Activated T-cell treated with anti-CD3 and anti-CD28 coated beads, Interleukin-2, amount 50 U/mL, for 72 hours (primary cell): Measurements from ENCODE around the gene ELF1. TPM values are rescaled to one million over a fixed set of nuclear protein-coding genes. Genes with fewer than 3 reads are reported as not detected.
"Not testable (repeated sequence)": the region's sequence is repeated elsewhere in the genome, so short reads cannot be mapped to it uniquely, and the experiment has no call there.

Experiments used
- ATAC-seq, 2 donors: fragments of 150-1000 bp; cut with Tn5 transposase; replicated peaks in 1 of 2; 2 replicates each; pipeline ENCODE4 v1.10.0; 2021; ENCODE audit warnings: moderate library complexity in 2 of 2, mild to moderate bottlenecking in 1 of 2
- DNase-seq, 2 donors: peaks; one replicate each; pipeline ENCODE4 v3.0.0; 2021 to 2022; ENCODE audit warnings: mixed read lengths in 1 of 2
- H3K27ac Mint-ChIP-seq: one replicate; pipeline ENCODE4 v1.8.0; 2022; ENCODE audit warnings: mild to moderate bottlenecking, moderate library complexity, mixed read lengths
- H3K27me3 Mint-ChIP-seq: one replicate; pipeline ENCODE4 v1.8.0; 2022; ENCODE audit warnings: low read depth, mixed read lengths
- H3K36me3 Mint-ChIP-seq, 2 donors: one replicate each; pipeline ENCODE4 v1.8.0; 2022; ENCODE audit warnings: mixed read lengths in 2 of 2, mild to moderate bottlenecking in 1 of 2; ENCODE audit not compliant: insufficient read depth in 2 of 2
- H3K4me1 Mint-ChIP-seq: one replicate; pipeline ENCODE4 v1.8.0; 2022; ENCODE audit warnings: low read depth, mixed read lengths
- H3K4me3 Mint-ChIP-seq, 2 donors: one replicate each; pipeline ENCODE4 v1.8.0; 2022; ENCODE audit warnings: mild to moderate bottlenecking in 2 of 2, mixed read lengths in 2 of 2, moderate library complexity in 2 of 2
- H3K9me3 Mint-ChIP-seq, 2 donors: one replicate each; pipeline ENCODE4 v1.8.0; 2022; ENCODE audit warnings: mixed read lengths in 2 of 2
- total RNA-seq, 2 donors: library from RNA; stranded (reverse); gene quantifications; one replicate each; pipeline ENCODE4 v1.2.3, GENCODE V29; 2022

The ELF1 gene
- total RNA-seq, 2 donors from 2014 or later = 106 to 117 TPM

- Mint-ChIP-seq H3K36me3 (peaks cover 0 to 3% of the 10 kb centered on the region in 2 donors), H3K27me3 (no peaks in the 10 kb centered on the region), H3K4me1 (peaks cover 22% of the 10 kb centered on the region), H3K27ac (no peak overlapping the region), H3K4me3 (no peak overlapping the region), H3K9me3 (no peaks in the 10 kb centered on the region)
- no peak for ATAC-seq
- no peak for DNase-seq
These were observed 95.2 kb downstream of the ELF1 start for GRCh38 chr13:40923867-40924266.

GRCh38 chr13:40922437-40923040, 96.6 kb downstream of the ELF1 start:
- peak overlapping the region; percentile 94 for H3K27ac Mint-ChIP-seq
- peak overlapping the region; percentile 75 to 79 for H3K4me3 Mint-ChIP-seq
- H3K36me3 Mint-ChIP-seq = peaks cover 0 to 2% of the 10 kb centered on the region in 2 donors
- H3K4me1 Mint-ChIP-seq = peaks cover 23% of the 10 kb centered on the region
- ATAC-seq (no peak), DNase-seq (no peak)
- no peaks in the 10 kb centered on the region for H3K27me3 Mint-ChIP-seq
- H3K9me3 Mint-ChIP-seq = no peaks in the 10 kb centered on the region

GRCh38 chr13:40920826-40921225, 98.3 kb downstream of the ELF1 start:
- peak overlapping the region; percentile 87 for H3K27ac Mint-ChIP-seq

GRCh38 chr13:40919901-40920300, 99.2 kb downstream of the ELF1 start:
- peak overlapping the region; percentile 86 to 94 for H3K4me3 Mint-ChIP-seq
- not testable (repeated sequence) for H3K27ac Mint-ChIP-seq, ATAC-seq, DNase-seq, H3K36me3 Mint-ChIP-seq, H3K27me3 Mint-ChIP-seq, H3K9me3 Mint-ChIP-seq
- H3K4me1 Mint-ChIP-seq = peaks cover 41% of the 10 kb centered on the region

More at GRCh38 chr13:40920826-40921225, 98.3 kb downstream of the ELF1 start:
- no peak for ATAC-seq
- Mint-ChIP-seq H3K4me1 (peaks cover 33% of the 10 kb centered on the region), H3K36me3 (peaks cover 0 to 2% of the 10 kb centered on the region in 2 donors), H3K9me3 (no peaks in the 10 kb centered on the region), H3K27me3 (no peaks in the 10 kb centered on the region), H3K4me3 (peak overlapping the region; percentile 86 to 94)
- no peak for DNase-seq

- Mint-ChIP-seq H3K9me3 (no peaks in the 10 kb centered on the region), H3K27me3 (no peaks in the 10 kb centered on the region), H3K4me1 (peaks cover 39% of the 10 kb centered on the region), H3K27ac (peak overlapping the region; percentile 2), H3K36me3 (peaks cover 0 to 2% of the 10 kb centered on the region in 2 donors), H3K4me3 (peak overlapping the region in 1 of 2 donors; percentile 5)
- peak; percentile 49 to 52 for ATAC-seq
- no peak for DNase-seq
These were observed 102.7 kb downstream of the ELF1 start for GRCh38 chr13:40916207-40916998.

GRCh38 chr13:40914863-40915262, 104.3 kb downstream of the ELF1 start:
- H3K36me3 Mint-ChIP-seq, H3K9me3 Mint-ChIP-seq, H3K27ac Mint-ChIP-seq, DNase-seq, ATAC-seq, H3K27me3 Mint-ChIP-seq, H3K4me3 Mint-ChIP-seq: not testable (repeated sequence)
- peaks cover 41% of the 10 kb centered on the region for H3K4me1 Mint-ChIP-seq

- H3K9me3 Mint-ChIP-seq = no peaks in the 10 kb centered on the region
- H3K36me3 Mint-ChIP-seq = peaks cover 2 to 8% of the 10 kb centered on the region in 2 donors
- H3K27ac Mint-ChIP-seq = peak overlapping the region; percentile 36
- peaks cover 35% of the 10 kb centered on the region for H3K4me1 Mint-ChIP-seq
- peak overlapping the region in 1 of 2 donors; percentile 7 for H3K4me3 Mint-ChIP-seq
- no peaks in the 10 kb centered on the region for H3K27me3 Mint-ChIP-seq
- ATAC-seq (no peak), DNase-seq (no peak)
These were observed 107.8 kb downstream of the ELF1 start for GRCh38 chr13:40911341-40911740.

- DNase-seq = no peak
- ATAC-seq = peak; percentile 84 to 94
- H3K27me3 Mint-ChIP-seq = no peaks in the 10 kb centered on the region
- peak overlapping the region in 1 of 2 donors; percentile 49 for H3K4me3 Mint-ChIP-seq
- peaks cover 31% of the 10 kb centered on the region for H3K4me1 Mint-ChIP-seq
- peaks cover 2 to 8% of the 10 kb centered on the region in 2 donors for H3K36me3 Mint-ChIP-seq
- H3K27ac Mint-ChIP-seq = no peak overlapping the region
- no peaks in the 10 kb centered on the region for H3K9me3 Mint-ChIP-seq
These were observed 108.6 kb downstream of the ELF1 start for GRCh38 chr13:40910324-40911050.

- H3K27ac Mint-ChIP-seq, DNase-seq, H3K36me3 Mint-ChIP-seq, H3K27me3 Mint-ChIP-seq, H3K9me3 Mint-ChIP-seq, ATAC-seq: not testable (repeated sequence)
- peak overlapping the region in 1 of 2 donors; percentile 40 for H3K4me3 Mint-ChIP-seq
- peaks cover 33% of the 10 kb centered on the region for H3K4me1 Mint-ChIP-seq
These were observed 109.4 kb downstream of the ELF1 start for GRCh38 chr13:40909541-40910200.

GRCh38 chr13:40908546-40908945, 110.6 kb downstream of the ELF1 start:
- ATAC-seq (no peak), DNase-seq (no peak)
- Mint-ChIP-seq H3K4me3 (no peak overlapping the region), H3K4me1 (peaks cover 33% of the 10 kb centered on the region), H3K36me3 (peaks cover 2 to 8% of the 10 kb centered on the region in 2 donors), H3K27ac (no peak overlapping the region), H3K27me3 (no peaks in the 10 kb centered on the region), H3K9me3 (no peaks in the 10 kb centered on the region)

GRCh38 chr13:40901032-40901431, 118.1 kb downstream of the ELF1 start:
- not testable (repeated sequence) for H3K27ac Mint-ChIP-seq, H3K4me3 Mint-ChIP-seq

GRCh38 chr13:40900568-40900967, 118.5 kb downstream of the ELF1 start:
- not testable (repeated sequence) for ATAC-seq, H3K4me1 Mint-ChIP-seq

More at GRCh38 chr13:40901032-40901431, 118.1 kb downstream of the ELF1 start:
- H3K27me3 Mint-ChIP-seq, H3K36me3 Mint-ChIP-seq, ATAC-seq, H3K4me1 Mint-ChIP-seq, DNase-seq, H3K9me3 Mint-ChIP-seq: not testable (repeated sequence)

More at GRCh38 chr13:40900568-40900967, 118.5 kb downstream of the ELF1 start:
- not testable (repeated sequence) for H3K4me3 Mint-ChIP-seq, H3K27ac Mint-ChIP-seq, H3K36me3 Mint-ChIP-seq, H3K27me3 Mint-ChIP-seq, H3K9me3 Mint-ChIP-seq, DNase-seq
